Hepatocyte (in vitro differentiated cells): Measurements from ENCODE around the gene TMEM44. TPM values are rescaled to one million over a fixed set of nuclear protein-coding genes. Genes with fewer than 3 reads are reported as not detected.

Source experiments
- DNase-seq: peaks from one replicate; pipeline ENCODE4 v3.0.0-alpha.2; 2016; ENCODE audit warnings: low spot score
- H2AFZ ChIP-seq: fragments of 200-600 bp; sonication (generic); 2 replicates; pipeline ENCODE4 v1.6.0; 2016; ENCODE audit warnings: antibody characterized with exemption, mild to moderate bottlenecking
- H3K27ac ChIP-seq: fragments of 200-600 bp; sonication (generic); 2 replicates; pipeline ENCODE4 v1.5.1; 2016; ENCODE audit warnings: mild to moderate bottlenecking
- H3K27me3 ChIP-seq: fragments of 200-600 bp; sonication (generic); 2 replicates; pipeline ENCODE4 v1.6.1; 2016
- H3K36me3 ChIP-seq: fragments of 200-600 bp; sonication (generic); replicated peaks from 2 replicates; pipeline ENCODE4 v1.5.1; 2016; ENCODE audit warnings: low read depth; ENCODE audit not compliant: insufficient read depth
- H3K4me1 ChIP-seq: fragments of 200-600 bp; sonication (generic); 2 replicates; pipeline ENCODE4 v1.5.1; 2016; ENCODE audit warnings: mild to moderate bottlenecking, moderate library complexity; ENCODE audit not compliant: insufficient read depth
- H3K4me2 ChIP-seq: fragments of 200-600 bp; sonication (generic); 2 replicates; pipeline ENCODE4 v1.6.0; 2016
- H3K4me3 ChIP-seq: fragments of 200-600 bp; sonication (generic); 2 replicates; pipeline ENCODE4 v1.5.1; 2016; ENCODE audit warnings: mild to moderate bottlenecking
- H3K79me2 ChIP-seq: fragments of 200-600 bp; sonication (generic); 2 replicates; pipeline ENCODE4 v1.6.0; 2017; ENCODE audit warnings: mild to moderate bottlenecking
- H3K9me2 ChIP-seq: fragments of 200-600 bp; sonication (generic); replicated peaks from 2 replicates; pipeline ENCODE4 v1.6.0; 2017; ENCODE audit warnings: mild to moderate bottlenecking; ENCODE audit not compliant: insufficient read depth
- H3K9me3 ChIP-seq: fragments of 200-600 bp; sonication (generic); 2 replicates; pipeline ENCODE4 v1.5.1; 2016; ENCODE audit warnings: low read depth, mild to moderate bottlenecking
- H4K20me1 ChIP-seq: fragments of 200-600 bp; sonication (generic); 2 replicates; pipeline ENCODE4 v1.6.0; 2016; ENCODE audit warnings: mild to moderate bottlenecking; ENCODE audit not compliant: insufficient read depth, poor library complexity, severe bottlenecking
- CTCF ChIP-seq: fragments of 200-600 bp; sonication (generic); IDR thresholded peaks from 2 replicates; pipeline ENCODE4 v1.5.1; 2016; ENCODE audit warnings: antibody characterized with exemption, mild to moderate bottlenecking; ENCODE audit not compliant: poor library complexity
- EZH2 ChIP-seq: fragments of 200-600 bp; sonication (generic); IDR thresholded peaks from 2 replicates; pipeline ENCODE4 v1.6.1; 2016; ENCODE audit warnings: antibody characterized with exemption, mild to moderate bottlenecking, borderline replicate concordance
- EZH2phosphoT487 ChIP-seq: fragments of 200-600 bp; sonication (generic); IDR thresholded peaks from one replicate; pipeline ENCODE4 v1.6.1; 2018; ENCODE audit warnings: antibody characterized with exemption, mild to moderate bottlenecking, low read depth, moderate library complexity; ENCODE audit not compliant: unreplicated experiment, severe bottlenecking
- WGBS: methylation state at CpG from one replicate; pipeline ENCODE4 v1.1.6; 2016; ENCODE audit warnings: low lambda C conversion rate; ENCODE audit errors: missing lambda C conversion rate; 5-methylcytosine and 5-hydroxymethylcytosine counted together
- polyA plus RNA-seq: library from polyadenylated mRNA; unstranded; fragments of >200 nt; fragmentation: Nextera tagmentation; extraction: Ambion mirVana; gene quantifications from 2 replicates; pipeline ENCODE4 v1.2.1, GENCODE V29; 2016
- total RNA-seq: library from RNA; depleted of rRNA; stranded (reverse); fragments of >200 nt; gene quantifications from 2 replicates; pipeline ENCODE4 v1.2.3, GENCODE V29; 2014

The TMEM44 gene
- total RNA-seq (6.5 and 6.6 TPM in 2 replicates), polyA plus RNA-seq (9.1 and 11.9 TPM in 2 replicates)

GRCh38 chr3:194633349-194634004 is at the start of gene TMEM44:
Gene TMEM44 (minus strand): TSS chr3:194633419. CDS start chr3:194633215, 204 bp downstream.
- Histone ChIP-seq H3K4me3 (peak within 1 kb of the TSS; percentile 69), H3K27ac (peak within 1 kb of the TSS; percentile 83), H3K36me3 (no peaks in the 10 kb centered on the region), H3K4me1 (no peaks in the 10 kb centered on the region), H3K27me3 (no peaks in the 10 kb centered on the region), H4K20me1 (no peaks in the 10 kb centered on the region), H3K9me3 (no peaks in the 10 kb centered on the region), H3K9me2 (no peaks in the 10 kb centered on the region), H3K4me2 (peak within 1 kb of the TSS; percentile 78), H2AFZ (peak within 1 kb of the TSS; percentile 96), H3K79me2 (peaks cover 3% of the 10 kb centered on the region)
- TF ChIP-seq CTCF, result peak; percentile 59
- no peak for TF ChIP-seq EZH2
- under 1% methylated on average over 36 of the region's 66 CpGs for WGBS
- peak; percentile 89 for DNase-seq

- peak; percentile 90 for DNase-seq
- no peak overlapping the region for H3K4me3 ChIP-seq
- H4K20me1 ChIP-seq, result peaks cover 13% of the 10 kb centered on the region
- no peaks in the 10 kb centered on the region for H3K9me2 ChIP-seq
- TF ChIP-seq CTCF (peak; percentile 97), EZH2phosphoT487 (no peak), EZH2 (no peak)
- H3K27ac ChIP-seq, result peak overlapping the region; percentile 10
- no peak overlapping the region for H2AFZ ChIP-seq
- WGBS, result 59% methylated on average over 14 of the region's 14 CpGs
- no peaks in the 10 kb centered on the region for H3K36me3 ChIP-seq
- H3K4me2 ChIP-seq, result peak overlapping the region; percentile 19
- H3K27me3 ChIP-seq, result peaks cover 12% of the 10 kb centered on the region
- H3K79me2 ChIP-seq, result peaks cover 11% of the 10 kb centered on the region
- peaks cover 15% of the 10 kb centered on the region for H3K4me1 ChIP-seq
- H3K9me3 ChIP-seq, result no peaks in the 10 kb centered on the region
Measured at GRCh38 chr3:194682694-194683310, 49.6 kb upstream of the TMEM44 start.

- Histone ChIP-seq H2AFZ (no peak overlapping the region), H3K36me3 (no peaks in the 10 kb centered on the region)
- TF ChIP-seq EZH2phosphoT487 (no peak), CTCF (no peak), EZH2 (no peak)
Measured at GRCh38 chr3:194682189-194682693, 49.0 kb upstream of the TMEM44 start.

More at GRCh38 chr3:194682189-194682693, 49.0 kb upstream of the TMEM44 start:
- peaks cover 10% of the 10 kb centered on the region for H3K4me1 ChIP-seq
- peaks cover 12% of the 10 kb centered on the region for H3K27me3 ChIP-seq
- DNase-seq, result no peak
- no peak overlapping the region for H3K4me3 ChIP-seq
- H3K79me2 ChIP-seq, result peaks cover 11% of the 10 kb centered on the region
- no peaks in the 10 kb centered on the region for H3K9me2 ChIP-seq
- H3K9me3 ChIP-seq, result no peaks in the 10 kb centered on the region
- WGBS, result 29% methylated on average over 4 of the region's 4 CpGs
- peak overlapping the region; percentile 5 for H3K27ac ChIP-seq
- peak overlapping the region; percentile 19 for H3K4me2 ChIP-seq
- H4K20me1 ChIP-seq, result peaks cover 9% of the 10 kb centered on the region
